Measurements from ENCODE around the gene HCFC1R1. TPM values are rescaled to one million over a fixed set of nuclear protein-coding genes. Genes with fewer than 3 reads are reported as not detected.

HCFC1R1 gene
- total and polyA plus RNA-seq, 2 donors (not counting 1 experiment from before 2014, with no cell fraction given), result 17.9 to 24.8 TPM

DNA sequence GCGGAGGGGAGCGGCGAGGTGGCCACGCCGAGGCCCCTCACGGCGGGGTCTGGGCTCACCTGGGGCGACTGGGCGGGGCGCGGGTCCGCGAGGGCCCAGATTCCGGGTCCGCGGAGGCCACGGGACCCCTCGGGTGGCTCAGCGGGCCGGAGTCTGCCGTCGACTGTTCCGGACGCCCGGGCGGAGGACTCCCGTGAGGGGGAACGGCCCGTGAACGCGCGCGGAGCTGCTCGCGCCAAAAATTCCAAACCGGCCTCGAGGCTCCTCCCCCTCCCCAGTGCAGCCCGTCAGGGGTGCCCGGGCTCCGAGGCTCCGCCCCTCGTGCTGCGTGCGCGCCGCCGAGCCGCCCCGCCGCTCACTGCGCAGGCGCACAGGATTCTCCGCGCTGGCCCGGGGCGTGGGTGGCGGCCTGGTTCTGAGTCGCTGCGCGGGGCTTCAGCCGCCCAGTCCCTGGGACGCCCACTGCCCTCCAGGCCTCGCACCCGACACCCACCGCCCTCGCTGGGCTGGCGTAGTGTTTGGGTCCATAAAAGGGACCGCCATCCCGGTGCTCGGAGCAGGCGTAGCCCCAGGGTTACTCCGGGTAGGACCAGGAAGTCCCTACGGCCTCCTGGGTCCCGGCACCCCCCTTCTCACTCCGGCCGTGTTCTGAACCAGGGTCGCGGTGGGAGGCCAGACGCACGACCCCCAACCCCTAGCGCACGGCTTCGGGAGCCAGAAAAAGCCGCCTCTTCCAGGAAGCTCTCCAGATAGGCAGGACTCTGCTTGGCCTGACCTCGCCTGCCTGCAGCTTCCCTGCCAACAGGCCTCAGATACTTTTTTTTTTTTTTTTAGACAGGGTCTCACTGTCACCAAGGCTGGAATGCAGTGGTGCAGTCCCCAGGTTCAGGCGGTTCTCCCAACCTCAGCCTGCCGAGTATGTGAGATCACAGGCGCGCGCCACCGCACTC, 43.2 kb downstream of the HCFC1R1 start, which contains the start of gene PKMYT1:
Gene PKMYT1 (minus strand): TSS at position 220 of the 950 bp plus-strand sequence. CDS start 789 bp downstream, outside the sequence.
- Histone ChIP-seq H3K27me3 (replicated peaks in 1 of 4; ENCODE audit: control extremely low read depth in 1 of 4, control insufficient read depth in 3 of 4, insufficient read depth in 4 of 4, low read length in 3 of 4) (peaks cover 0 to 8% (median 1%) of the 10 kb centered on the region in 4 experiments), H2AFZ (ENCODE audit: insufficient read depth, low read depth, low read length, poor library complexity, severe bottlenecking) (peak within 1 kb of the TSS; percentile 94), H3K4me3 (ENCODE audit: control extremely low read depth in 1 of 5, extremely low read depth in 1 of 5, insufficient read depth in 1 of 5, low read depth in 2 of 5, low read length in 4 of 5) (peak within 1 kb of the TSS; percentile 57 to 96 (median 82)), H4K20me1 (ENCODE audit: control insufficient read depth, insufficient read depth, low read length, poor library complexity, severe bottlenecking) (peaks cover 5% of the 10 kb centered on the region), H3K9me3 (ENCODE audit: control extremely low read depth in 1 of 3, control insufficient read depth in 2 of 3, insufficient read depth in 1 of 3, low read length in 2 of 3) (no peaks in the 10 kb centered on the region), H3K27ac (ENCODE audit: low read length in 2 of 2) (peak within 1 kb of the TSS; percentile 71 to 83), H3K4me2 (replicated peaks; ENCODE audit: low read depth, low read length, poor library complexity, severe bottlenecking) (peak within 1 kb of the TSS; percentile 99), H3K36me3 (replicated peaks in 1 of 2; ENCODE audit: control extremely low read depth in 1 of 2, control insufficient read depth in 1 of 2, extremely low read depth in 1 of 2, insufficient read depth in 2 of 2, low read length in 1 of 2) (no peaks in the 10 kb centered on the region), H3K79me2 (ENCODE audit: control insufficient read depth, insufficient read depth, low read length) (peaks cover 6% of the 10 kb centered on the region), H3K4me1 (ENCODE audit: control insufficient read depth in 2 of 2, insufficient read depth in 2 of 2, low read length in 2 of 2) (peaks cover 18 to 39% of the 10 kb centered on the region in 2 donors), H3K9ac (ENCODE audit: low read length) (peak within 1 kb of the TSS; percentile 98)
- Mint-ChIP-seq H3K9me3 (ENCODE audit: insufficient read depth) (no peaks in the 10 kb centered on the region), H3K4me3 (peak within 1 kb of the TSS; percentile 81), H3K27me3 (no peaks in the 10 kb centered on the region), H3K27ac (peak within 1 kb of the TSS; percentile 84), H3K4me1 (peaks cover 21% of the 10 kb centered on the region)
- 3% methylated on average over 84 of the region's 91 CpGs for WGBS (ENCODE audit: insufficient coverage)
- ATAC-seq (ENCODE audit: low read depth) (peak; percentile 93), DNase-seq (peak; percentile 96)
- TF ChIP-seq, protein P1, sequence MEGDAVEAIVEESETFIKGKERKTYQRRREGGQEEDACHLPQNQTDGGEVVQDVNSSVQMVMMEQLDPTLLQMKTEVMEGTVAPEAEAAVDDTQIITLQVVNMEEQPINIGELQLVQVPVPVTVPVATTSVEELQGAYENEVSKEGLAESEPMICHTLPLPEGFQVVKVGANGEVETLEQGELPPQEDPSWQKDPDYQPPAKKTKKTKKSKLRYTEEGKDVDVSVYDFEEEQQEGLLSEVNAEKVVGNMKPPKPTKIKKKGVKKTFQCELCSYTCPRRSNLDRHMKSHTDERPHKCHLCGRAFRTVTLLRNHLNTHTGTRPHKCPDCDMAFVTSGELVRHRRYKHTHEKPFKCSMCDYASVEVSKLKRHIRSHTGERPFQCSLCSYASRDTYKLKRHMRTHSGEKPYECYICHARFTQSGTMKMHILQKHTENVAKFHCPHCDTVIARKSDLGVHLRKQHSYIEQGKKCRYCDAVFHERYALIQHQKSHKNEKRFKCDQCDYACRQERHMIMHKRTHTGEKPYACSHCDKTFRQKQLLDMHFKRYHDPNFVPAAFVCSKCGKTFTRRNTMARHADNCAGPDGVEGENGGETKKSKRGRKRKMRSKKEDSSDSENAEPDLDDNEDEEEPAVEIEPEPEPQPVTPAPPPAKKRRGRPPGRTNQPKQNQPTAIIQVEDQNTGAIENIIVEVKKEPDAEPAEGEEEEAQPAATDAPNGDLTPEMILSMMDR (IDR thresholded peaks at IDR 0.05), result no peak
- TF ChIP-seq EZH2 (IDR thresholded peaks at IDR 0.05; ENCODE audit: borderline replicate concordance, insufficient read depth, low read depth, low read length, poor library complexity, severe bottlenecking), result no peak
- CTCF ChIA-PET, result interaction anchor here (0.6 to 1.8 kb wide), 6 partner anchors 22 to 615 kb away, joined by 3 to 8 read pairs (median 4); no protein-coding TSS in a partner anchor
- POLR2A ChIA-PET, result interaction anchor here (0.5 to 1.5 kb wide), 5 partner anchors 10 to 179 kb away, joined by 3 to 10 read pairs (median 3); no protein-coding TSS in a partner anchor
- intact Hi-C loops (cut with micrococcal nuclease), result loop anchor here (1.0 to 5.0 kb wide), 4 partner anchors 11 to 203 kb away; partner anchors contain the start of genes ELOB, FLYWCH2 and PAQR4
